GM18505 (cell line): ENCODE measurements around the gene DNM3.

Experiments
- ATAC-seq: cut with Tn5 transposase; IDR thresholded peaks from one replicate; pipeline ENCODE4 v1.9.1; 2021; ENCODE audit not compliant: unreplicated experiment
- POLR2A ChIP-seq: IDR thresholded peaks from 4 replicates; pipeline ENCODE4 v1.6.1; 2011; ENCODE audit warnings: borderline replicate concordance; ENCODE audit not compliant: insufficient read depth, insufficient read length; ENCODE audit errors: extremely low read depth

The DNM3 gene

DNA sequence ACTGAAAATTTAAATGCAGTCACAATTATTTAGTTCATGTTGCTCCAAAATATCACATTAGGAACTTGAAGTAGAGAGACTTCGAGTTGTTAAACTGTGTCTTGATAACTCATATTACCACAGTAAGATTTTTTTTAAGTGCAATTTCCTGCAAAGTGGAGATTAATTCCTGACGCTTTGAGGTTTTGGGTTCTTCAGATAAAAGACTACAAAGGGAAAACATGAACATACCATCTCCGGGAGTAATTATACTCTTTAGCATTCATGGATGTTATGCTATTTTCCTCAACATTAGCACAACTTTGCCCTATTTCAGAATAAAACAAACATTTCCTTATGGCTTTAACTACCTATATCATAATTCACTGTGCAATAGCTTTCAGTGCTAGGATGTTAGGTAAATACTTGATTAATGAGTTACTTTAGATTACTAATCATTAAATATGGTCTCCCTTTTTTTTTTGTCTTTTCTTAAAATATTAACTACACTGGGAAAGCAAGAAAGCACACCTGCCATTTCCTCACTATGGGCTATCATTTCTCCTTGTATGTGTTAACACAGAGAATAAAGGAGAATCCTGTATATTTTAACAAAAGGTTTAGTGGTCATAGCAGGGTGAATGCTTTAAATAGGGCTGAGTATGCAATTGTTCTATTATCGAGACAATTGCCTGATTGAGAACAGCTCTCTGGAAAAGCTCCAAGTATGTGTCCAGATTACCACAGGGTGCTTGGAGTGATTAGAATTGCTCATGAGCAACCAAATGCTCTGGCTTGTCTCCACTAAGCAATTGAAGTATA lies 326.7 kb downstream of the DNM3 start:
- no peak for TF ChIP-seq POLR2A
- ATAC-seq, result no peak

DNA sequence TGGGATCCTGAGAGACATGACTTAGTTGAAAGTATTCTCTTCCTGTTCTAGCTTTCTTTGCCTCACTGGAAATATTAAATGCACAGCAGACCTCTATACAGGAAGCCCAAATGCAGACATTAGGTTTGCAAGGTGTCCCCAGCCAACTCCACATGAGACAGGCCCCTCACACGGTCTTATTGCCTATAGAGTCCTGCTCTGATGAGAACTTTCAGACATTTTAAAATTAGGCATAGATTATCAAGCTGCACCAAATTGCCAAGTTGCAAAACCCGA lies 327.2 kb downstream of the DNM3 start:
- TF ChIP-seq POLR2A, result no peak
- ATAC-seq, result no peak

- TF ChIP-seq POLR2A, result no peak
- no peak for ATAC-seq
These were observed 328.5 kb downstream of the DNM3 start for GRCh38 chr1:172169836-172170235.

- no peak for ATAC-seq
These were observed 331.1 kb downstream of the DNM3 start for GRCh38 chr1:172172352-172172831.

DNA sequence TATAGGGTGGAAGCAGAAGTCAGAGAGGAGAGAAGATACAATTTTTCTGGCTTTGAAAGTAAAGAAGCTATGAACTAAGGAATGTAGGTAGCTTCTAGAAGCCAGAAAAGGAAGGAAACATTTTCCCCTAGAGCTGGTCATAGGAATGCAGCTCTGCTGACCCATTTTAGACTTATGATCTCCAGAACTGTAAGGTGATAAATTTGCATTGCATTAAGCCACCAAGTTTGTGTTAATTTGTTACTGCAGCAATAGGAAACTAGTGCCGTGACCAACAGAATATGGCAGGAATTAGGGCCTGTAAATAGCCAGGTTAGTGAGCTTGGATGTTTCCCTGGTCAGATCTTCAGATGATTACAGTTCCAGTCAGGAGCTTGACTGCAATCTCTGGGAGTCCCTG lies 334.9 kb downstream of the DNM3 start:
- ATAC-seq, result no peak
- TF ChIP-seq POLR2A, result no peak

More at GRCh38 chr1:172172352-172172831, 331.1 kb downstream of the DNM3 start:
- TF ChIP-seq POLR2A, result no peak

- TF ChIP-seq POLR2A, result no peak
- no peak for ATAC-seq
These were observed 336.6 kb downstream of the DNM3 start for GRCh38 chr1:172177849-172178248.

DNA sequence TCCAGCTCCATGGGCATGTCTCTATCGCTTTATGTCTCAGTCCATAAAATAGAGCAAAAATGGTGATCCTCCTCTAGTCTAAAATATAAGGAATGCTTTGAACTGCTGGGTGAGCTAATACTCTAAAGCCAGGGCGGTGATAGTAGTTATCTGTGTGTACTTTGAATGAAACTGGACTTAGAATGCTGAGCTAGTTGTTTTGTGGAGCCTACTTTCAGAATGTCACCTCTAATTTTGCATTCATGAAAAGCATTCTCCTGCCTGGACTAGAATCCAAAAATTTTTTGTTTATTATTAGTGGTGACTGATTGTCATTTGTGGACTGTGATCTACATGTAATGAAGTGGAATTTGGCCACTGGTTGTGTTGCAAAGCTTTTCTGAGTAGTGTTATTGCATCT lies 337.6 kb downstream of the DNM3 start:
- no peak for ATAC-seq
- TF ChIP-seq POLR2A, result no peak

DNA sequence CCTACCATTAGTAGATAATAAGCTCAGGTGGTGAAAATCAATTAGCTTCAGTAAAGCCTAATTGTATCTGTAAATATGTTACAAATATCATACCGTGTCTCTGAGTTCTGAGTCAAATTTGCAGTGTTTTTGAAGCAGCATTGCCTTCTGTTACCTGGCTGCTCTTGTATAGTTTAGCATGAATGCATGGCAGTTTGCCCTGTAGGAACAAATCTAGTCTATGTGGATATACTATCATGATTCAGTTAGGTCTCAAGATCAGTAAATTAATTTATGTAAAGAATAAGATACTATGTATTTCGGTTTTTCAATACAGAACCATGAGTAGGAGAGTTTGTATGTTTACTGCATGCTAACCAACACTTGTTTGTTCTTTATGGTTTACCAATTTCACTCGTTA lies 338.6 kb downstream of the DNM3 start:
- no peak for TF ChIP-seq POLR2A
- no peak for ATAC-seq

GRCh38 chr1:172180501-172181285 lies 339.4 kb downstream of the DNM3 start:
- no peak for TF ChIP-seq POLR2A
- ATAC-seq, result peak; percentile 55

DNA sequence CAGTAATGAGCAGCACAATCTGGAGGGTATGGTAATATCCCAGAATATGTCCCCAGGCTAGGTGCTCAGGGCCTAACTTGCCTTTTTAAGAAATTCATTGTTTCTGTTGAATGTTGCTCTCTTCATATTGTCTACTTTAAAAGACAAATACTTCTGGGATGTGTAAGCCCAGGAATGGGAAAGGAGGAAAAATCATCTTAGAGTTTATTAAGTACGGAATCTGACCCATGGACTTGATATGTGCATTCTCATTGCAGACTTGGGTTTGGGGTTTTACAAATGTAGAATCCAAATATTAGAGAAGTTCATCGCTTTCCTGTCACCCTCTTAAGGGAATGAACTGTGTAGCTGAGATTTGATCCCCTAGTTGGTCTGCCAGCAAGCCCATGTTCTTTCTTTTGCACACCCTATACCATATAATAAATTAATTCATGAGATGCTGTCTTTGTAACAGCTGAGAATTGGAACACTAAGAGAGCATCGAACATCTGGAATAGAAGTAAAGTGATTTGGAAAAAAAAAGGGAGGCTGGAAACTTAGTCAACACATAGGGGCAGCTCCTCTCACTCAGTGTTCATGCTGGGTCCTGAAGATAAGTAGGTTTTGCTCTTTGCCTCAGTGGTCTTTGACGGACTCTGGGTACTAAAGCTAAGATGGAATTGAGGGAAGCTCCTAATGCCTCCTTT lies 343.4 kb downstream of the DNM3 start:
- ATAC-seq, result peak; percentile 12
- no peak for TF ChIP-seq POLR2A

- no peak for TF ChIP-seq POLR2A
- ATAC-seq, result peak; percentile 54
These were observed 343.9 kb downstream of the DNM3 start for GRCh38 chr1:172185211-172185610.

- no peak for TF ChIP-seq POLR2A
- ATAC-seq, result no peak
These were observed 344.7 kb downstream of the DNM3 start for GRCh38 chr1:172185996-172186395.

DNA sequence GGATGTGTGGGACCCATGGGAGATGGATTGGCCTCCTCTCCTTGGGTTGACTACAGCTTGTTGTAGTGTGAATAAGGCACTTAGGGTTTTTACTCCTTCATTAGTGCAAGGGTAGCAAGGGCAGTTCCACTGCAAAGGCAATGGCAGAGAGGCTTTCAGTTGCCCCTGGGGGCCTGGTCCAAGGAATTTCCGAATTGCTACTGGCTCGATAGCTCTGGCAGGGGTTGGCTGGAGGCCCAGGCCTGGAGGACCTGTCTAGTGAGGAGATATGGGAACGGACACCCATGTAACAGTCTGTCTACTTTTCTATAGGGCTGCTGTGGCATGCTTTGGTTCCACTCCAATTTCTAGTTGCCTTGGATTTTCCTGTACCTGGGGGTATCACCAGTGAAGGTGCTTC lies 360.3 kb downstream of the DNM3 start:
- no peak for ATAC-seq
- no peak for TF ChIP-seq POLR2A
